Measurements from ENCODE around the gene BRMS1L.
"Not testable (repeated sequence)": the region's sequence is repeated elsewhere in the genome, so short reads cannot be mapped to it uniquely, and the experiment has no call there.

DNA sequence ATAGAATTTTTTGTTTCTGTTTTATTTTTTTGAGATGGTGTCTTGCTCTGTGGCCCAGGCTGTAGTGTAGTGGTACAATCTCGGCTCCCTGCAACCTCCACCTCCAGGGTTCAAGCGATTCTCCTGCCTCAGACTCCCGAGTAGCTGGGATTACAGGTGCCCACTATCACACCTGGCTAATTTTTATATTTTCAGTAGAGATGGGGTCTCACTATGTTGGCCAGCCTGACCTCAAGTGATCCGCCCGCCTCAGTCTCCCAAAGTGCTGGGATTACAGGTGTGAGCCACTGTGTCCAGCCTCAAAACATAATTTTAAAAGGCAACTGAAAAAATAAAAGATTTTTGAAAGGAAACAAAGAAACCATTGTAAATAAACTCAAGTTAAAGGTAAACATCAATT is 48.6 kb upstream of the BRMS1L start:
- TF ChIP-seq, protein P1, sequence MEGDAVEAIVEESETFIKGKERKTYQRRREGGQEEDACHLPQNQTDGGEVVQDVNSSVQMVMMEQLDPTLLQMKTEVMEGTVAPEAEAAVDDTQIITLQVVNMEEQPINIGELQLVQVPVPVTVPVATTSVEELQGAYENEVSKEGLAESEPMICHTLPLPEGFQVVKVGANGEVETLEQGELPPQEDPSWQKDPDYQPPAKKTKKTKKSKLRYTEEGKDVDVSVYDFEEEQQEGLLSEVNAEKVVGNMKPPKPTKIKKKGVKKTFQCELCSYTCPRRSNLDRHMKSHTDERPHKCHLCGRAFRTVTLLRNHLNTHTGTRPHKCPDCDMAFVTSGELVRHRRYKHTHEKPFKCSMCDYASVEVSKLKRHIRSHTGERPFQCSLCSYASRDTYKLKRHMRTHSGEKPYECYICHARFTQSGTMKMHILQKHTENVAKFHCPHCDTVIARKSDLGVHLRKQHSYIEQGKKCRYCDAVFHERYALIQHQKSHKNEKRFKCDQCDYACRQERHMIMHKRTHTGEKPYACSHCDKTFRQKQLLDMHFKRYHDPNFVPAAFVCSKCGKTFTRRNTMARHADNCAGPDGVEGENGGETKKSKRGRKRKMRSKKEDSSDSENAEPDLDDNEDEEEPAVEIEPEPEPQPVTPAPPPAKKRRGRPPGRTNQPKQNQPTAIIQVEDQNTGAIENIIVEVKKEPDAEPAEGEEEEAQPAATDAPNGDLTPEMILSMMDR (IDR thresholded peaks at IDR 0.05 in 2 of 3, conservative IDR thresholded peaks at IDR 0.05 in 1 of 3; ENCODE audit: insufficient read depth in 2 of 3, low read depth in 1 of 3, low read length in 3 of 3), result not testable (repeated sequence)
- not testable (repeated sequence) for TF ChIP-seq RAD21 (CRISPR knock-in tag; conservative IDR thresholded peaks at IDR 0.05 in 1 of 2, IDR thresholded peaks at IDR 0.05 in 1 of 2); ZFP1 (CRISPR knock-in tag; IDR thresholded peaks at IDR 0.05); MXI1 (IDR thresholded peaks at IDR 0.05; ENCODE audit: low read depth, low read length)

Data from K562 (cell line).